Kidney (tissue), 14 donors: ENCODE data around the gene SUN2. TPM values are rescaled to one million over a fixed set of nuclear protein-coding genes. Genes with fewer than 3 reads are reported as not detected.

Source experiments
- DNase-seq, 5 donors: peaks; one replicate each; pipeline ENCODE4 v3.0.0-alpha.2; 2013 to 2020
- FAIRE-seq: peaks from 2 replicates; lab custom pipeline; 2012; peaks lifted over from hg19 to GRCh38; lab: Jason Lieb, UNC
- H3K27ac ChIP-seq, 2 donors: one replicate each; pipeline ENCODE4 v1.7.0; 2013; ENCODE audit warnings: low read depth in 2 of 2, low read length in 2 of 2, inconsistent platforms in 1 of 2
- H3K27me3 ChIP-seq: one replicate; pipeline ENCODE4 v1.7.1; 2013; ENCODE audit warnings: low read length, inconsistent platforms; ENCODE audit not compliant: control insufficient read depth, insufficient read depth
- H3K36me3 ChIP-seq, 3 donors: one replicate each; pipeline versions ENCODE4 v1.7.0 to v1.7.1; 2013; ENCODE audit warnings: low read length in 3 of 3, control low read depth in 1 of 3, inconsistent platforms in 1 of 3; ENCODE audit not compliant: insufficient read depth in 3 of 3, control insufficient read depth in 2 of 3
- H3K4me1 ChIP-seq, 3 donors: one replicate each; pipeline versions ENCODE4 v1.7.0 to v1.7.1; 2013; ENCODE audit warnings: low read length in 3 of 3, inconsistent platforms in 1 of 3, low read depth in 1 of 3; ENCODE audit not compliant: control insufficient read depth in 2 of 3, insufficient read depth in 2 of 3
- H3K4me3 ChIP-seq, 3 donors: one replicate each; pipeline versions ENCODE4 v1.7.0 to v1.8.1; 2013; ENCODE audit warnings: low read length in 3 of 3, control low read depth in 1 of 3, inconsistent platforms in 1 of 3
- H3K9ac ChIP-seq, 3 donors: one replicate each; pipeline versions ENCODE4 v1.7.0 to v1.7.1; 2013; ENCODE audit warnings: low read length in 3 of 3, control low read depth in 1 of 3, inconsistent platforms in 1 of 3
- H3K9me3 ChIP-seq, 3 donors: one replicate each; pipeline versions ENCODE4 v1.7.0 to v1.7.1; 2013; ENCODE audit warnings: low read length in 3 of 3, control low read depth in 1 of 3, inconsistent platforms in 1 of 3; ENCODE audit not compliant: control insufficient read depth in 2 of 3, insufficient read depth in 1 of 3
- intact Hi-C: fragments of 100-400 bp; cut with DNase I; formaldehyde crosslinking; loops from one replicate; pipeline ENCODE4 v1.11.1; 2022
- polyA plus RNA-seq: library from polyadenylated mRNA; stranded (reverse); fragments of 350-450 nt; fragmentation: Illumina TruSeq; extraction: RNeasy Lipid Tissue Mini Kit (QIAGEN cat#74804); gene quantifications from one replicate; pipeline ENCODE4 v1.2.3, GENCODE V29; 2014; ENCODE audit warnings: low read depth, low replicate concordance; ENCODE audit not compliant: insufficient read depth
- total RNA-seq: library from RNA; stranded (reverse); fragmentation: NEBNext Ultra II Directional; extraction: Animal tissue kit (Norgen Biotek cat#: 25700); gene quantifications from one replicate; pipeline ENCODE4 v1.2.1, GENCODE V29; 2021
- TF ChIP-seq, protein P1 (sequence below): IDR thresholded peaks from 3 replicates; pipeline ENCODE4 v1.5.1; 2012; ENCODE audit warnings: mild to moderate bottlenecking, moderate library complexity, borderline replicate concordance; ENCODE audit not compliant: insufficient read depth; ENCODE audit errors: extremely low read depth
- donor health status: control.
- donor health status: control.
- donor health status: control.
- donor health status: control.
- donor health status: control.
- donor health status: DM: yes; HTN: yes; CAD: no.
- donor health status: Normal renal cell carcinoma (clear cell type).

Gene SUN2
- total and polyA plus RNA-seq, 2 donors from 2014 or later = 41.7 to 199 TPM

DNA sequence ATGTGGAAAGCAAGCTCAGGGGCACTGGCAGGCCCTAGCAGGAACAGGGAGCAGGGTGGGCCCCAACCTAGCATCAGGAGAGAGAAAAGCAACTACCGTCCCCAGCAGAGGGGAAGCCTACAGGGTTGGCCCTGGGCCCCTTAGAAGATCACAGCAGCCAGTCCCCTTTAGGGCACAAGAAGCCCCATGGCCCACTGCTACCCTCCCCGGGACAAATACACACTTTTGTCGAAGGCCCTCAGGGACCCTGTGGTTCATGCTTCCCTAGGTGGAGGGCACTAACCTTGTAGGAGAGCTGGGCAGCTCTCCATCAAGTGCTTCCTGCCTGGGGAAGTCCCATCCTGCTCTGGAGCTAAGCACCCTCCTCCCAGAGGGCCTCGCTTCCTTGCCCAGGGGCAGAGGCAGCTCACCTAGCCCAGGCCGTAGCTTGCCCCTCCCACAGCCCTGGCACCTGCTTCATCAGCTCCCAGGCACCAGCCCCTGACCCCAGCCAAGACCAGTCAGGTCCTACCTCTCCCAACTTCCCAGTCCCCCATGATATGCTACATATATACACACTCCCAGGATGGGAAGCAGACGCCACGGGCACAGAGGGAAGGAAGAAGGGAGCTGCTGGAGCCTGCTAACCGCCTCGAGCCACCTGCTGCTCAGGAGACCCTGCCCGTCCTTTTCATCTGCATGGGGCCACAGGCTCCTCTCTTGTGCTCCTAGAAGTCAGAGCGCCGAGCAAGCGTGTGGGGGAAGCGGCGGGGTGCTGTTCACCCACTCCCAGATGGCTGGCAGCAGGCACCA, 20.1 kb downstream of the SUN2 start:
- Histone ChIP-seq H3K4me1 (peaks cover 0 to 12% (median 12%) of the 10 kb centered on the region in 3 donors), H3K27me3 (no peaks in the 10 kb centered on the region), H3K4me3 (no peak overlapping the region), H3K9ac (no peak overlapping the region), H3K27ac (peak overlapping the region in 1 of 2 donors; percentile 5), H3K36me3 (peaks cover 0 to 55% (median 39%) of the 10 kb centered on the region in 3 donors), H3K9me3 (no peaks in the 10 kb centered on the region)
- FAIRE-seq (no peak), DNase-seq (peak in 1 of 5 donors; percentile 77)
- intact Hi-C loops = no loop called here
- TF ChIP-seq, protein P1, sequence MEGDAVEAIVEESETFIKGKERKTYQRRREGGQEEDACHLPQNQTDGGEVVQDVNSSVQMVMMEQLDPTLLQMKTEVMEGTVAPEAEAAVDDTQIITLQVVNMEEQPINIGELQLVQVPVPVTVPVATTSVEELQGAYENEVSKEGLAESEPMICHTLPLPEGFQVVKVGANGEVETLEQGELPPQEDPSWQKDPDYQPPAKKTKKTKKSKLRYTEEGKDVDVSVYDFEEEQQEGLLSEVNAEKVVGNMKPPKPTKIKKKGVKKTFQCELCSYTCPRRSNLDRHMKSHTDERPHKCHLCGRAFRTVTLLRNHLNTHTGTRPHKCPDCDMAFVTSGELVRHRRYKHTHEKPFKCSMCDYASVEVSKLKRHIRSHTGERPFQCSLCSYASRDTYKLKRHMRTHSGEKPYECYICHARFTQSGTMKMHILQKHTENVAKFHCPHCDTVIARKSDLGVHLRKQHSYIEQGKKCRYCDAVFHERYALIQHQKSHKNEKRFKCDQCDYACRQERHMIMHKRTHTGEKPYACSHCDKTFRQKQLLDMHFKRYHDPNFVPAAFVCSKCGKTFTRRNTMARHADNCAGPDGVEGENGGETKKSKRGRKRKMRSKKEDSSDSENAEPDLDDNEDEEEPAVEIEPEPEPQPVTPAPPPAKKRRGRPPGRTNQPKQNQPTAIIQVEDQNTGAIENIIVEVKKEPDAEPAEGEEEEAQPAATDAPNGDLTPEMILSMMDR = no peak

DNA sequence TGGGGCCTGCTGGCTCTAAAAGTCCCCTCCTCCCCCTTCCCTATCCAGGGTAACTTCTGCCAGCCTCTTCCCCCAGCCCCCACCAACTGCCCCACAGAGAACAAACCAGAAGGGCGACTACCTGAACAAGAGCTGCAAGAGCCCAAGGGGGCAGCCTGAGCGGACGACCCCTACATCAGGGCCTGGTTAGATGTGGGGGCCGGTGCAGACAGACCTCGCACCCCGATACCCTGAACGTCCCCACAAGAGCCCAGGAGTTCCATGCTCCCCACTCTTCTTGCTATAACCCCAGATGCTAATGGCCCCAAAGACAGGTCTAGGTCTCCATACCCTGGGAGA, 20.7 kb downstream of the SUN2 start:
- no peak overlapping the region for H3K9ac ChIP-seq
- H3K27ac ChIP-seq = peak overlapping the region in 1 of 2 donors; percentile 23
- H3K4me1 ChIP-seq = peaks cover 0 to 12% (median 12%) of the 10 kb centered on the region in 3 donors
- FAIRE-seq = no peak
- no peak overlapping the region for H3K4me3 ChIP-seq
- peaks cover 0 to 54% (median 39%) of the 10 kb centered on the region in 3 donors for H3K36me3 ChIP-seq
- TF ChIP-seq, protein P1 = no peak
- no peaks in the 10 kb centered on the region for H3K9me3 ChIP-seq
- H3K27me3 ChIP-seq = no peaks in the 10 kb centered on the region
- intact Hi-C loops = no loop called here
- peak in 1 of 5 donors; percentile 59 for DNase-seq

DNA sequence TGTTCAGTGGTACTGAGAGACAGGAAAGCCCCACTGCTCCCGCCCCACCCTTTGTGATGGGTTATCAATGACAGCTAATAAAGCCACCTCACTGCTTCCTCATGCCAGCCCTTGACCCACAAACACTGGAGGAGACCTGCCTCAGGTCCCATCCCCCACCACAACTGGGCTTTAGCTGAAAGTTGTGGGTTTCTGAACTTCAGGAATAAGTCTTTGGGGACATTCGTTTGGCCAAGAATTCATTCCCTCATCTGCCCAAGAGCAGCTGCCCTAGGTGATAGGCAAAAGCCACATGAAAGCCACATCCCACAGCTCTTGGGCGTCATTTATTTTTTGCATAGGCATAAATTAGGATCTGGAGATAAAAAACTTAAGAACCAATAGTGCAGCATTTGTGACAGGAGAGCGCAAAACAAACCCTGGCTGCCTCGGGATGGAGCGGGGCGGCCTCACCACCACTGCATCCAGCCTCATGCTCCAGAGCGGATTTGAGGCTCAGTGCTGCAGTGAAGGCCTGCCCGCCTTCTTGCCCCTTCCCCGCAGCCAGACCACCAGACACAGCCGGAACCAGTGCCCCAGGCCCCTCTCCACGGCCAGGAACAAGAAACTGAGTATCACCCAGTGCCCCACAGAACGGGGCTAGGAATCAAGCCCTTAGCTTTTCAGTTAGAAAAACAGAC, 21.2 kb downstream of the SUN2 start:
- H3K4me3 ChIP-seq = no peak overlapping the region
- no peak for FAIRE-seq
- peak overlapping the region; percentile 23 to 33 for H3K27ac ChIP-seq
- peak in 1 of 5 donors; percentile 60 for DNase-seq
- no peaks in the 10 kb centered on the region for H3K27me3 ChIP-seq
- H3K9me3 ChIP-seq = no peaks in the 10 kb centered on the region
- H3K4me1 ChIP-seq = peaks cover 0 to 12% (median 12%) of the 10 kb centered on the region in 3 donors
- TF ChIP-seq, protein P1 = no peak
- intact Hi-C loops = no loop called here
- H3K36me3 ChIP-seq = peaks cover 0 to 54% (median 44%) of the 10 kb centered on the region in 3 donors
- peak overlapping the region in 1 of 3 donors; percentile 16 for H3K9ac ChIP-seq
